Stomach smooth muscle (tissue), 2 donors: ENCODE data around the gene ACYP2.
"Not testable (repeated sequence)": the region's sequence is repeated elsewhere in the genome, so short reads cannot be mapped to it uniquely, and the experiment has no call there.

ENCODE experiments used
- H3K27ac ChIP-seq: one replicate; pipeline ENCODE4 v1.7.0; 2013; ENCODE audit warnings: mild to moderate bottlenecking, low read length, inconsistent platforms
- H3K27me3 ChIP-seq, 2 donors: one replicate each; pipeline ENCODE4 v1.7.0; 2013; ENCODE audit warnings: low read length in 2 of 2; ENCODE audit not compliant: insufficient read depth in 2 of 2, control insufficient read depth in 1 of 2
- H3K36me3 ChIP-seq, 2 donors: one replicate each; pipeline ENCODE4 v1.7.0; 2013; ENCODE audit warnings: low read length in 2 of 2; ENCODE audit not compliant: control insufficient read depth in 2 of 2, insufficient read depth in 2 of 2
- H3K4me1 ChIP-seq: one replicate; pipeline ENCODE4 v1.7.0; 2013; ENCODE audit warnings: low read length; ENCODE audit not compliant: control insufficient read depth, insufficient read depth
- H3K4me3 ChIP-seq, 2 donors: one replicate each; pipeline ENCODE4 v1.7.0; 2013; ENCODE audit warnings: low read length in 2 of 2
- H3K9ac ChIP-seq, 2 donors: one replicate each; pipeline ENCODE4 v1.7.0; 2013; ENCODE audit warnings: low read length in 2 of 2, mild to moderate bottlenecking in 1 of 2
- H3K9me3 ChIP-seq, 2 donors: one replicate each; pipeline ENCODE4 v1.7.0; 2013; ENCODE audit warnings: low read length in 2 of 2; ENCODE audit not compliant: control insufficient read depth in 2 of 2
- donor health status: healthy.
- donor health status: Pancreatic carcinoma.

Gene ACYP2

GRCh38 chr2:54083021-54083420 lies 32.4 kb upstream of the ACYP2 start:
- Histone ChIP-seq H3K36me3 (no peaks in the 10 kb centered on the region), H3K9me3 (no peaks in the 10 kb centered on the region), H3K4me3 (no peak overlapping the region), H3K9ac (no peak overlapping the region), H3K27ac (no peak overlapping the region), H3K27me3 (no peaks in the 10 kb centered on the region), H3K4me1 (no peaks in the 10 kb centered on the region)

DNA sequence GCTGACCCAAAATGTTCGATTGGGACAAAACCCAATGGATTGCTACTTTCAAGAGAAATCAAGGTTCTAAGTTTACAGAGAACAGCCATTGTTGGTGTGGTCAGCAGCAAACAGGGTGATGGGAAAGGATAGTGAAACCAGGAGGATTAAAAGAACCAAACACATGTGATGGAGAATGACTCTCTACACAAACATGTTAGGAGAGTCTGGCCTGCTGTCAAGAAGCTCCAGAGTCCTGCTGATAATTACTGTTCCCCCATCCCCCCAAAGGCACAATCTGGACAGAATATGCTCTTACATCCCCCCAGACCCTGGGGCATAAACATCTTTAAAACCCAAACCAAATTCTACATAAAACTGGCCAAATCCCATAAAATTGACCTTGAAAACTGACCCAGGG lies 32.0 kb upstream of the ACYP2 start:
- no peaks in the 10 kb centered on the region for H3K36me3 ChIP-seq
- no peak overlapping the region for H3K27ac ChIP-seq
- H3K4me1 ChIP-seq, result no peaks in the 10 kb centered on the region
- H3K9me3 ChIP-seq, result no peaks in the 10 kb centered on the region
- H3K4me3 ChIP-seq, result no peak overlapping the region
- H3K9ac ChIP-seq, result no peak overlapping the region
- H3K27me3 ChIP-seq, result no peaks in the 10 kb centered on the region

DNA sequence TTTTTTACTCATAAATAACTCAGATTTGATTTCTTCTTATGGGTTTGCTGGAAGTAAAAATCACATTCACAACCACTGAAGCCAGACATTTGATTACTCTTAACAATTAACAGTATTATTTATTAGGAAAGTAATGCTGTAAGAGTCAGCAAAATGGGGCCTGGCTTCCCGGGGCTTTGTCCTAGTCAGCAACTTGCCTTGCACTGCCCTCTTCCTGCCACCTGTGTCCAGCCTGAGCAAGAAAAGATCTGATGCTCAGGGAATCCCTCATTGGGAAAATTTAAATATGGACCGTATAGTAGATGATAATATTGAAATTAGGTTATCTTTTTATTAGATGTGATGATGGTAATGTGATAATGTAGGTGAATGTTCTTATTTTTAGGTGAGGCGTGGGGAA lies 30.8 kb upstream of the ACYP2 start:
- Histone ChIP-seq H3K4me1 (no peaks in the 10 kb centered on the region), H3K36me3 (no peaks in the 10 kb centered on the region), H3K27me3 (no peaks in the 10 kb centered on the region), H3K4me3 (no peak overlapping the region), H3K27ac (no peak overlapping the region), H3K9ac (no peak overlapping the region), H3K9me3 (no peaks in the 10 kb centered on the region)

DNA sequence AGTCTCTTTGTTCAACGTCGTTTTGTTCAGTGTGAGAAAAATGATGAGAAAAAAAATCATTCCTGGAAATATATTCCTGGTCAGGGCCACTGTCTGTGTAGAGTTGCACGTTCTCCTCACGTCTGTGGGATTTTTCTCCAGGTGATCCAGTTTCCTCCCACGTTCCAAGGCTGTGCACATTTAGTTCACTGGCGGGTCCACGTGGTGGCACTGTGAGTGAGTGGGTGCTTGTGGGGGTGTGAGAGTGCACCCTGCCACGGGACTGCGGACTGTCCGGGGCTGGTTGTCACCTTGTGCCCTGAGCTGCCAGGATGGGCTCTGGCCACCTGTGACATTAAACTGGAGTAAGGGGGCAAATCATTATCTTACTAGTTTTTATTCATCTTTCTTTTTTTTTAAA lies 30.3 kb upstream of the ACYP2 start:
- Histone ChIP-seq H3K4me3 (no peak overlapping the region), H3K9me3 (no peaks in the 10 kb centered on the region), H3K27ac (no peak overlapping the region), H3K4me1 (no peaks in the 10 kb centered on the region), H3K27me3 (no peaks in the 10 kb centered on the region), H3K36me3 (no peaks in the 10 kb centered on the region), H3K9ac (no peak overlapping the region)

- no peaks in the 10 kb centered on the region for H3K4me1 ChIP-seq
- H3K36me3 ChIP-seq, result no peaks in the 10 kb centered on the region
- no peaks in the 10 kb centered on the region for H3K27me3 ChIP-seq
- no peak overlapping the region for H3K9ac ChIP-seq
- H3K4me3 ChIP-seq, result no peak overlapping the region
- H3K9me3 ChIP-seq, result no peaks in the 10 kb centered on the region
- no peak overlapping the region for H3K27ac ChIP-seq
These were observed 29.3 kb upstream of the ACYP2 start for GRCh38 chr2:54086157-54086556.

GRCh38 chr2:54088191-54088634 lies 27.2 kb upstream of the ACYP2 start:
- H3K4me1 ChIP-seq, result no peaks in the 10 kb centered on the region
- H3K9ac ChIP-seq, result no peak overlapping the region
- no peak overlapping the region for H3K4me3 ChIP-seq
- H3K27ac ChIP-seq, result no peak overlapping the region
- H3K27me3 ChIP-seq, result no peaks in the 10 kb centered on the region
- no peaks in the 10 kb centered on the region for H3K9me3 ChIP-seq
- no peaks in the 10 kb centered on the region for H3K36me3 ChIP-seq

DNA sequence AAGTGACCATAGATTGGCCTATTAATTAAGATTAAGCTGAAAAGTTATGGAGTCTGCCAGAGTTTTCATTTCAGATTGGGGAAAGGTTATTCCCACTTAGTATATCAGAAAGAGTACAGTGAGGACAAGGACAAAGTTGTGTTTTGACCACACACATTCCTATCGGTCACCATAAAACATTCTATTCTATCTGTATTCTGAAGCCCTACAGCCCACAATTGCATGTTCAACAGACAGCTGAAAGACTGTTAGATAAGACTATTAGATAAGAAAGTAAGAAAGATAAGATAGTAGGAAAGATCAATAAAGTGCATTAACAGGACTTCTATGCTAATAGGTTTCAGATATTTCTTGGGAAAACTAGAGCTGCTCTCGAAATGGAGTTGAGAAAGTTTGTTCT lies 26.7 kb upstream of the ACYP2 start:
- H3K4me1 ChIP-seq, result no peaks in the 10 kb centered on the region
- H3K9ac ChIP-seq, result no peak overlapping the region
- no peak overlapping the region for H3K27ac ChIP-seq
- H3K27me3 ChIP-seq, result no peaks in the 10 kb centered on the region
- no peaks in the 10 kb centered on the region for H3K9me3 ChIP-seq
- no peak overlapping the region for H3K4me3 ChIP-seq
- H3K36me3 ChIP-seq, result no peaks in the 10 kb centered on the region

DNA sequence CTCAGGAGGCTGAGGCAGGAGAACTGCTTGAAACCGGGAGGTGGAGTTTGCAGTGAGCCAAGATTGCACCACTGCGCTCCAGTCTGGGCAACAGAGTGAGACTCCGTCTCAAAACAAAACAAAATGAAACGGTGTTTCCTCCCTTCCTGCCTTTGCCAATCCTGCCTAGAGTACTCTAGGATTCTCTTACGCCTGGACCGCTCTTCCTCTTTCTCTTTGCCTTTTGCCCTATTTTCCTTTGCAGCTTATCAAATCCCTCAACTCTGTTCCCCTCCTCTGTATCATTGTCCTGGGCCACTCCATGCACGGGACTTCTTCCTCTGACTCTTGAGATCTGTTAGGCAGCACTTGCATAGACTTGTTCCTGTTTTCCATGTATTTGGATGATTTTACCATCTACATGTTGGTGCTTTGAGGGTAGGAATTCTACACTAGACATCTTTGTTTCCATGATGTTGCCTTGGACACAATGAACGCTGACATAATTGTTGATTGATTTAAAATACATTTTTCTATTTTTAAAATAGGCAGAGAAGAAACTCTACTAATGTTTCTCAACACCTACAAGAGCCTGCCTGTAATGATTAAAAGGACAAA lies 24.8 kb upstream of the ACYP2 start:
- Histone ChIP-seq H3K27ac (no peak overlapping the region), H3K4me1 (no peaks in the 10 kb centered on the region), H3K9me3 (no peaks in the 10 kb centered on the region), H3K36me3 (no peaks in the 10 kb centered on the region), H3K27me3 (no peaks in the 10 kb centered on the region), H3K9ac (no peak overlapping the region), H3K4me3 (no peak overlapping the region)

GRCh38 chr2:54092940-54093339 lies 22.5 kb upstream of the ACYP2 start:
- Histone ChIP-seq H3K36me3 (no peaks in the 10 kb centered on the region), H3K27me3 (no peaks in the 10 kb centered on the region), H3K9me3 (no peaks in the 10 kb centered on the region), H3K9ac (no peak overlapping the region), H3K4me3 (no peak overlapping the region), H3K27ac (no peak overlapping the region), H3K4me1 (no peaks in the 10 kb centered on the region)

GRCh38 chr2:54095406-54095805 lies 20.0 kb upstream of the ACYP2 start:
- H3K4me3 ChIP-seq, H3K36me3 ChIP-seq, H3K9me3 ChIP-seq, H3K9ac ChIP-seq, H3K27me3 ChIP-seq, H3K27ac ChIP-seq, H3K4me1 ChIP-seq: not testable (repeated sequence)

- H3K9ac ChIP-seq, H3K36me3 ChIP-seq, H3K4me3 ChIP-seq, H3K27me3 ChIP-seq, H3K27ac ChIP-seq, H3K4me1 ChIP-seq, H3K9me3 ChIP-seq: not testable (repeated sequence)
These were observed 19.3 kb upstream of the ACYP2 start for GRCh38 chr2:54096141-54096540.
